ENCODE data around the gene DNAJC8. TPM values are rescaled to one million over a fixed set of nuclear protein-coding genes. Genes with fewer than 3 reads are reported as not detected.

DNAJC8 gene
- total and polyA plus RNA-seq, 2 of the 8 experiments (the other 6 are each of a cell fraction or from before 2014, with no cell fraction given): 116 to 134 TPM

GRCh38 chr1:28248273-28249012 lies 15.6 kb upstream of the DNAJC8 start (continued):
- TF ChIP-seq CHD7 (IDR thresholded peaks at IDR 0.05; ENCODE audit: insufficient replicate concordance, low read length) (peak; percentile 27), FOSL1 (IDR thresholded peaks at IDR 0.05; ENCODE audit: insufficient read depth, low read depth, low read length) (no peak), NRF1 (IDR thresholded peaks at IDR 0.05; ENCODE audit: low read depth, low read length) (no peak), RBBP5 (IDR thresholded peaks at IDR 0.05; ENCODE audit: borderline replicate concordance, low read depth, low read length) (no peak), RNF2 (IDR thresholded peaks at IDR 0.05; ENCODE audit: borderline replicate concordance, low read depth, low read length, missing control alignments, poor library complexity, severe bottlenecking) (no peak), KDM1A (IDR thresholded peaks at IDR 0.05; ENCODE audit: borderline replicate concordance, low read length) (no peak; the same call in 1 of the 2 replicates), USF2 (IDR thresholded peaks at IDR 0.05; ENCODE audit: low read length) (no peak), GTF2F1 (IDR thresholded peaks at IDR 0.05; ENCODE audit: borderline replicate concordance, low read depth, low read length) (no peak)
